HG03066 (cell line): ENCODE data around the gene DGCR2.
"Not testable (repeated sequence)": the region's sequence is repeated elsewhere in the genome, so short reads cannot be mapped to it uniquely, and the experiment has no call there.

Source experiments
- ATAC-seq: cut with Tn5 transposase; IDR thresholded peaks from one replicate; pipeline ENCODE4 v1.9.1; 2021; ENCODE audit warnings: low read depth; ENCODE audit not compliant: unreplicated experiment

The DGCR2 gene

DNA sequence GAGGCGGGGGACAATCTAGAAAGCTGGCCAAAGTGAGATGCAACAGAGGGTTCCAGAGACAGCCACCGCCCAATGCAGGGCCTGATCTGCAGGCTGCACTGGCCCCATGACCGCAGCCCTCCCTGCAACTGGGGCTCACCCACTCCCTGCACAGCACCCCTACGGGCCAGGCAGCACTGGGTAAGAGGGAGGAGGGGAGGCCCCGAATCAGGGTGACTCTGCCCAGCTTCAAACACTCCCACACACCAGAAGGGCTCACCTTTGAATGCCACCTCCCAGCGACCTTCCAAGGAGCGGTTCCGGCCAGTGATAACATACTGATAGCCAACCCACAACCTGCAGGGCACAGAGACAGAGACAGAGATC, 59.3 kb downstream of the DGCR2 start:
- no peak for ATAC-seq

DNA sequence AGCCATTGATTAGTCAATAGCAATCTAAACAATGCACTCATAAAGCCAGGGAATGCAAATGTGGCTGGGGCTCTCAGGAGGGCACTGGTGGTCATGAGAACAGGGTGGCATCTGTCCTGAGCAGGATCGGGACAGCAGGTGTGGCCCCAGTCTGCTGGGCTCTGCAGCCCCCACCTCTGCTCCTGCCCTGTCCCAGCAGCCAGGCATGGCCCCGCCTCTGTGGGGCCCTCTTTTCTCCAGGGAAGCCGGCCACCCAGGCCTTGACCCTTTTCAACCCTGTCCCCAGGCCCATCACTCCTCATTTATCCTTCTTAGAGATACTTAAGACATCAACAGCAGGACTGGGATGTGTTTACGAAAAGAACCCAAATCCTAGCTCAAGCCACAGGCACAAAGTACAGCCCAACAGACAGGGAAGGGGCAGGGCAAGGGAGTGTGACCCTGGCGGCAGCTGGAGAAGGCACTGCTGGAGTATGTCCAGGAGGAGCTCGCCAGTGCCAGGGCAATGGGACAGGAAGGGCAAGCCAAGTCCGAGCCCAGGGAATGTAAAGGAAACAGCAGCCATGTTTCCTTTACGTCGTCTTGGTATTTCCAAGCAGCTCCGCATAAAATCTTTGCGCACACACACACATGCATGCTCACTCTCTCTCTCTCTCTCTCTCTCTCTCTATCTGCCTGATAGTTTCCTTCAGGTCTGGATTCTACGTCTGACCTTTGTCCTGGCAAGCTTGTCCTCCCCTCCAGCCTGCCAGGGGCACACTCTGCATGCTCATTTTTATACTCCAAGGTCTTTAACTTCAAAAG, 59.9 kb downstream of the DGCR2 start:
- no peak for ATAC-seq

DNA sequence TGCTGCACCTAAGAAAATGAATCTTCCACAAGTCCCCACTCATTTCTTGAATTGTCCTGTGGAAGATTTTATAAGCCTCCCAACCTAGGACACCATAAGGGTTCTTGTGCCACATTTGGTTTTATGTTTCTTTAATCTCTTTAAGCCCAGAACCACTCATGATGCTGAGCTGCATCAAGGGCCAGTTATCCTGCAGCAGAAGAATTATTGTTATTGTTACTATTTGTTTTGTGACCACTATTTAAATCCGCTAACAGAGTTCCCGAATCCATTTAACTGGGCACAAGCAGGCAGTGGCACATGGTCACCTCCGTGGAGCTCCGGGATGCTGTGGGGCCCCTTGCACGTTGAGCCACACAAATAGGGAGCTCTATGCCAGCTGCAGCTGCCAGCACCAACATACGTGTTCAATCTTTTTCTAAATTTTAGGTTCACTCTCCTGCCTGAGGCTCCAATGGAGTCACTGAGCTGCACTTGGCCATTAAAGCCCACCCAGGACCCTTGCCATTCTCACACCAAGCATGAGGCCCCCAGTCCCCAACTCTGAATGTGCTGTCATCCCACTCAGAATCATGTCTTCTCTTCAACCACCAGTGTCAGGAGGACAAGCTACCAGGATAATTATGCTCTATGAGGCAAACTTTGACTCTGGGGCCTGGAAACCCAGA, 60.6 kb downstream of the DGCR2 start:
- no peak for ATAC-seq

DNA sequence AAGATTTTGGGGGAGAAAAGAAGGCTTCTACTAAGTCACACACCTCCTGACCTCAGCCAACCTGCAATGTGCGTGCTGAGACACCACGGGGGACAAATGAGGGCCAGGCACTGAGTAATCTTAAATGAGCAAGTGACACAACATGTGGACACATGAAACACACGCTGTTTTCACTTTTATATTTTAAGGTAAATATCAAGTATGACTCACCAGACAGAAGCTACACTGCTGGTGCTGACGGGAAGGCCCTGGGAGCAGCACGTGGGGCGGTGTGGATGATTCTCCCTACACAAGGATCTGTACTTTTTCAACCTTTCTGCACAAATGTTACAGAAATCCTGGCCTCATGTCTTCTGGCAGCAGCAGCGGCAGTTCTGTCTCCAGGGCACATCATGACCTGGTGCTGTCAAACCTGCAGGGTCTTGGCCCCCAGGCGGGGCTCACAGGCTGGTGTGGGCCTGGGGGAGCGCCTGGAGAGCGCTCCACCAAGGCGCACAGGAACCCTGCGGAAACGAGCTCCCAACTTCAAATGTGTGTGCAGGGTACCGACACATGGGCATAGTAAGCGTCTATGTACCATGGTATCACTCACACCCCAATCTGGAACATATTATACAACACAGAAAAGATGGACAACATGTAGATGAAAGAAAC, 61.7 kb downstream of the DGCR2 start:
- ATAC-seq: no peak

DNA sequence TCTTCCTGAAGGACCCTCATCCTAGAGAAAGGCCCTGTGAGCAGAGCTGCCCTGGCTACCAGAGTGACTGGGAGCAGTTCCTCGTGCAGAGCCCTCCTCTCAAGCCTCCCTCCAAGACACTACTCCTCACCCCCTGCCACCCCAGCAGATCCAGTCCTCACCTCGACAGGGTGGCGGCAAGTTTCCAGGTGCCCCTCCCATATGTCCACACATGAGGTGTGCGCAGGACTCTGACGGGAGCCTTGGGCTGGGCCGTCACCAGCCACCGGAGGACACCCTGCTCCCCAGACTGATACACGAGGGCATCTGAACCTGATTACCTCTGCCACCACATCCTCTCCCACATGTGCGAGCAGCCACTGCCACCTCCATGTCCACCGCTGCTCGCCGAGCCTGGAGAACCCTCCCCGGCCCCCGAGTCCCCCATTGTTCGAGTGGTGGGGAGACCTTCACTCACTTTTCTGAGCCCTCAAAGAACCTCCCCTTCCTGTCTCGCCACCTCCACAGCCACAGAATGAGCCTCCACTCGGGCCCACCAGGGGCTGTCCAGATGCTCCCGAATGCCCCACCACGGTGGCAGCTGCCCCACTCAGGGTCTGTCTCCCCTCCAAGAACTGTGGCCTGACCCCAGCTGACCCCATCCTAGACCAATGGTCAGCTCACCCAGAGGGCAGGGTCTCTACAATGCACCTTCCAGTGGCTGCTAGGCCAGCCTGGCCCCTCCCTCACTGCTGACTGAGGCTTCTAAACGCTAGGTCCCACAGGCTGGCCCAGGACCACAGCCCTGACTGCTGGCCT, 62.5 kb downstream of the DGCR2 start:
- ATAC-seq: no peak

DNA sequence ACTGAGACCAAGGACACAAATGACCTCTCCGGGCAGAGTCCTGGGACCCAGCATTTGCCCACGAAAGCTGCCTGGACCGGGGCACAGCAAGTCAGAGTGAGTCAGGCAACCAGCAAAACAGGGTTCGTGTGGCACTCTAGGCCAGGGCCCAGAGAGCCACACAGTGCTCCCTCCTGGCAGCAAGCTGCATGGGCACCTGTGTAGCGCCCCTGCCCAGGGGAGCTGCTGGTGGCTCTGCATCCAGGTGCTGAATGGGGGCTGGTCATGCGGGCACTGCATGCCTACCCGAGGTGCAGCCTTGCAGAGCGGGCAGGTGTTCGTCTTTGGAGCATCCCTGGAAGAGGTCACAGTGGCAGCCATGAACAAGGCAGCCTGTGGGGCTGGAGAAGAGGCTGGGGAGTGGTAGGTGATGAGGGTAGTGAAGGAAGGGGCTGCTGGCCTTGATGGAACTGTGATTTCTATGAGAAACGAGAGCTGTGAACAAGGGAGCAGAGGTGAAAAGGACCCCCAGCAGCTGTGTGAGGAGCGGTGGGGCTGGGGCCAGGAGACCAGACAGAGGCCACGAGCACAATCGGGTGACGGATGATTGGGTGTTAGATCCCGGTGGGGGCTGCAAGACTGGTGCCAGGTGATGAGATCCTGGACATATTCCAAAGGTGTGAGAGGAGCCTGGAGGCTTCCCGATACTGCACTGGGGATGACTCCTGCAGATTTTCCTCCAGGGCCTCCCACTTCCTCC, 63.3 kb downstream of the DGCR2 start:
- no peak for ATAC-seq

DNA sequence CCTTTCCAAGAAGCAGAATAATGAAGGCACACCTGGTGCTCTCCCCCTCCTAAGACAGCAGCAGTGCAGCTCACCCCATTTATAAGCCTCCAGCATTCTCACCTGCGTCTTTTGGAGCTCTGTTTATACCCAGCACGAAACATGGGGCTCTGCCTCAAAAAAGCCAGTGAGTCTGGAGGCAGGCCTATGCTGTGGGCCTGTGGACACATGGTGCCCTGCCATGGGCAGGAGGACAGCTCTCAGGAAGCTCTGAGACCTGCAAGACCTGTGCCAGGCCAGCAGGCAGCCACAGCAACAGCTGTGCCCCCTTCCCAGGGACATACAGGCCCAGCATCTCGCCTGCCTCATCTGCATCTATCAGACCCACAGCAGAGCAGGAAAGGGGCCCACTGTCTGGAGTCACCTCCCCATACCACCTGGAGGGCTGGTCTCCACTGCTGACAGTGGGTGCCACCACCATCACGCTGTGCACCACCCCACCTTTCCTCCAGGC, 64.2 kb downstream of the DGCR2 start:
- no peak for ATAC-seq

DNA sequence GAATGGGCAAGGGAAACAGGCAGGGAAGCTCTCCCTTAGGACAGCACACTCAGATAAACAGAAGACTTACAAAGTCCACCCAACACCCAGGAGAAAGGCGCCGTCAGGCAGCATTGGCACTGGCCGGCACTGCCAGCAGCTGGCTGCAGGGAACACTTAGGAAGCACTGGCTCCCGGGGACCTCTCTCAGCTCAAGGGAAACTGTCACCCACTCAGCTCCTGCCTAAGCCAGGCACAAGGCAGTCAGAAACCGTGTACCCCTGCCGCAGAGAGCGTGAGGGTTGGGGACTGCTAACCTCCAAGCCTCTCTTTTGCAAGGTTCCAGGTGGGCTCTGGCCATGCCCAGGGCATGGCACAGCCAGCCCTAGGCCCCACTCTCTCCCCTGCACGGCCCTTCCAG, 64.7 kb downstream of the DGCR2 start:
- ATAC-seq: no peak

DNA sequence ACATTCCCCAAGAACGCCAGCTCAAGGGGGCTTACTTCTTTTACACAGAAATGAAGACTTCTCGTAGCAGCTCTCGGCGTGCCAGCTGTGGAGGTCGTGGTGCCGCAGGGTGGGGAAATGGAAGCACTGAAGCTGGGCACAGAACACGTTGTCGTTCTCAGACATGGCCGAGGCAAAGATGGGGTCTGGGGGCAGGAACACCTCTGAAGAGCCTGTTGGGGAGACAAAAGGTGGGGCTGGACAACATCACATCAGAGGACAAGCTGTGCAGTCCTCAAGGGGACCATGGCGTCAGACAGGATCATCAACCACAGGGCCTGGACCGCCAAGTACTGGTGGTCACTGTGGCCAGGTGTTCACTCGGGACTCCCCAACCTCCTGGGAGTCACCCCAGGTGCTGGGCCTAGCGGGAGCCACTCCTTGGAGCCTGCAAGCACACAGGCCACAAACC, 65.2 kb downstream of the DGCR2 start:
- ATAC-seq: no peak

DNA sequence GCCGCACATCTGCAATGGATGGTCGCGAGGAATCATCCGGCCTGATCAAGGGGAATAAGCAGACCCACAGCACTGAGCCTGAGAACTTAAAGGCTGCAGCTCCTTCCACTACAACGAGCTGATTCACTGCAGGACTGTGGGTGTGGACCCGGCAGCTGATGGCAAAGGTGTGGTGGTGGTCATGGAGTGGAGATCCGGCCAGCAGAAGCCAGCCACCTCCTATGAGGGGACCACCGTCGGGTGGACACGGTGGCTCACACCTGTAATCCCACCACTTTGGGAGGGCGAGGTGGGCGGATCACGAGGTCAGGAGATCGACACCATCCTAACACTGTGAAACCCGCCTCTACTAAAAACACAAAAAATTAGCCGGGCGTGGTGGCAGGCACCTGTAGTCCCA, 66.4 kb downstream of the DGCR2 start:
- no peak for ATAC-seq

DNA sequence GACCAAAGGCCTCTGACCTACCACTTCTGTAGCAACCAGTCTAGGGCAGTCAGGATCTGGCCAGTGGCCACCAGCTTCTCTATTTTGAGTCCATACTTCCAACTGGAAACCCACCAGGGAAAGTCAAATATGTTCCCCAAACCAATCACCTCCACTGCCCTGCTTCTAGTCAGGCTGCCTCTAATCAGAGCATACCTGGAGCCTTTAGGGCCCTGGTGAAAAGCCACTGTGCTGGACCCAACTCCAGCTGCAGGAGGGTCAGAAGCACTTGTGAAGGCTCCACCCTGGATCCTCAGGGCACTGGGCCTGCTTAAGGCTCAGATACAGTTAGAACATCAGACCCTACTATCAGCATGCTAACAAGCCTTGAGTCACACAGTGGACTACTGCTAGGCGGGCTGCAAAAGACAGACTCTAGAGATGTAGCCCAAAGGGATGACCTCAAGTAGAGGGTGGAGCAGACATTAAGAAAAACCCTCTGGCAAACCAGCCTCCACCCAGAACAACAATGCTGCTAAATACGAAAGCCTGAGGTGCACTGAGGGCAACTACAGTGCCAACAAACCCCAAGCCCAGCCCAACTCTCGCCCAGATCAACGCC, 69.2 kb downstream of the DGCR2 start:
- no peak for ATAC-seq

DNA sequence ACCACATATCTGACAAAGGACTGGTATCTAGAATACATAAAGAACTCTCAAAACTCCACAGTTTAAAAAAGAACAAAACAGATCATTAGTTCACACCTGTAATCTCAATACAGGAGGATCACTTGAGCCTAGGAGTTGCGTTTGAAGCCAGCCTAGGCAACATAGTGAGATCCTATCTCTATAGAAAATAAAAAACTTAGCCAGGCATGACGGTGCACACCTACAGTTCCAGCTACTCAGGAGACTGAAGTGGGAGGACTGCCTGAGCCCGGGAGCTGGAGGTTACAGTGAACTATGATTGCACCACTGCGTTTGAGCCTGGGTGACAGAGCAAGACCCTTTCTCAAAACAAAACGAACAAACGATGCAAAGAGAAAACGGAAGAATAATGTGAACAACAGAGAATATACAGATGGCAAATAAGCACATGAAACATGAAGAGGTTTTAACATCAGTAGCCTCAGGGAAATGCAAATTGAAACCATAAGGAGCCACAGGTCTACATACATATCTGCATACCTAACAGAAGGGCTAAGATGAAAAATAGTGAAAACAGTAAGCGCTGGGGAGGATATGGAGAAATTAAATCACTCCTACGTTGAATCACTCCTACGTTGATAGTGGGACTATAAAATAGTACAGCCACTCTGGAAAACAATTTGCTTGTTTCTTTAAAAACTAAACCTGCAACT, 70.7 kb downstream of the DGCR2 start:
- ATAC-seq: no peak

DNA sequence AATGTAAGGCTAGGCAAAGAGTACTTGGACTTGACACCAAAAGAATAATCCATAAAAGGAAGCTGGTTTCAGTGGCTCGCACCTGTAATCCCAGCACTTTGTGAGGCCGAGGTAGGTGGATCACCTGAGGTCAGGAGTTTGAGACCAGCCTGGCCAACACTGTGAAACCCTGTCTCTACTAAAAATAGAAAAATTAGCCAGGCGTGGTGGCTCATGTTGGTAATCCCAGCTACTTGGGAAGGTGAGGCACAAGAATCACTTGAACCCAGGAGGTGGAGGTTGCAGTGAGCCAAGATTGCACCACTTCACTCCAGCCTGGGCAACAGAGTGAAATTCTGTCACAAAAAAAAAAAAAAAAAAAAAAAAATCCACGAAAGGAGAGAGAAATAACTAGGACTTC, 71.4 kb downstream of the DGCR2 start:
- not testable (repeated sequence) for ATAC-seq

DNA sequence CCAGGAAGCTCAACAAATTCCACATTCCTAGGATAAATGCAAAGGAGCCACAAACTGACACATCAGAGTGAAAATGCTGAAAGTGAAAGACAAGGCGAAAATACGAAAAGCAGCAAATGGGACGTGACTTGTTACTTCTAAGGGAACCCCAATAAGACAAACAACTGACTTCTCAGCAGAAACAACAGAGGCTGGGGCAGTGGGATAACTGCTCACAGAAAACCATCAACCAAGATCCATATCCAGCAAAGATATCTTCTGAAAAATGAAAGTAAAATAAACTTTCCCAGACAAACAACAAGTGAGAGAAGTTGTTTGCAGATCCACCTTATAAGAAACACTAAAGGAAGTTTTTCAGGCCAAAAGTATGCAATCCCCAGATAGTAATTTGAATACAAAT, 72.1 kb downstream of the DGCR2 start:
- no peak for ATAC-seq

DNA sequence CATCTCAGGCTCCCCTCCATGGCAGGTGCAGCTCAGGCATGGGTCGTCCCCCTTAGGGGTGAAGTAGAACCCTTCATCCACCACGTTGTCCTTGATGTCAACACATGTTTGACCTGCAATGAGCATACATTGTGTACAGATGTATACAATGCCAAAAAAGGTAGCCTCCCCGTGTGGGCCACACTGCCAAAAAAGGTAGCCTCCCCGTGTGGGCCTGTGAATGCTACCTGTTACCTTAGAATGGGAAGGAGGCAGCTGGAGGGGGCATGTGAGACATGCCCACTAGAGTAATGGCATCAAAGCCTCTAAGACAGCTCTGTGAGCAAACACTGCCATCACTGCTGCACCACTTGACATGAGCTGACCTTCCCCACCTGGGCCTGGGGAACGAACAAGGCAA, 73.7 kb downstream of the DGCR2 start:
- ATAC-seq: no peak

DNA sequence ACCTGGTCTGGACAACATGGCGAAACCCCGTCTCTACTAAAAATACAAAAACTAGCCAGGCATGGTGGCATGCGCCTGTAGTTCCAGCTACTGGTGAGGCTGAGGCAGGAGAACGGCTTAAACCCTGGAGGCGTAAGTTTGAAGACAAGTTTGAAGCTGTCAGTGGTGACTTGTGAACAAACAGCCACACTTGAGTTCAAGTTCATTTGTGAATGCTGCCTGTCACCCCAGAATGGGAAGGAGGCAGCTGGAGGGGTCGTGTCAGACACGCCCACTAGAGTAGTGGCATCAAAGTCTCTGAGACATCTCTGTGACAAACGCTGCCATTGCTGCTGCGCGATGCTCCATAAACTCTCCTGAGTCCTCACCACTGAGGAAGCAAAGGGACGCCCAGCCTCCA, 74.2 kb downstream of the DGCR2 start:
- ATAC-seq: no peak

DNA sequence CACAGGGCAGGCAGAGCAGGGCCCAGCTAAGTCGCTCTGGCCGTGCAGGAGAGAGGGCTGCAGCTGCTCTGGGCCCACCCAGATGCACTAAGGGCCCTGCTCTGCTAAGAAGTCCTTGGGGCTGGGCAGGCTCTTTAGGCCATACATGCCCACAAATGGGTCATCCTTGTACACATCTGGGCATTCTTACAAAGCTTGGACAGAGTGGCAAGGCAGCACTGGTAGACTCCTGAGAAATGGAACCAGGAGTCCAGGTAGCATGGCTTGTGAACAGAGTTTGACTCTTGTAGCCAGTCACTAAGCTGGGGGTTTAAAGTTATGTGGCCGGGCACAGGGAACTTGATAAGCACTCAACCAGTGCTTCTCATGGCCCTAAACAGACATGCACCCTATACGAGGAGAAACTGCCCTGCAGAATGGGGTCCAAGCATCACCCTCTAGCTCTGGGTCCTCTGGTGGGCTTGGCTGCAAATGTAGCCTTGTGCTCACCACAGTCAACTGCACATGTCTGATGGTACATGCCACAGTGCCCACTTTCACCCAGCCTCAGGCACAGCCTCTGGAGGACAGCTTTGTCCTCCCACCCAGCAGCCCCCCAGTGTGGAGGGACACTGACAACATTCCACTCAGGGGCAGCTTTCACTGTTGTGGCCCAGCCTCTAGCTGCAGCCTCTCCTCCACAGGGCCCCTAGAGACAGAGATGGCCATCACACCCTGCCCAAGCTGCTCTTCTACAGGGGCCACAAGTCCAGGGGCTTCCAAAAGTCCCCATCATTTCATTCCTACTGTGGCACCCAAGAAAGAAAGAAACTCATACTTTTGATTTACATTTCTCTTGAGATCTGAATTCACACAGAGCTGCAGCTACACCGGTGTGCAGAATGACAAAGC, 75.2 kb downstream of the DGCR2 start:
- ATAC-seq: no peak

DNA sequence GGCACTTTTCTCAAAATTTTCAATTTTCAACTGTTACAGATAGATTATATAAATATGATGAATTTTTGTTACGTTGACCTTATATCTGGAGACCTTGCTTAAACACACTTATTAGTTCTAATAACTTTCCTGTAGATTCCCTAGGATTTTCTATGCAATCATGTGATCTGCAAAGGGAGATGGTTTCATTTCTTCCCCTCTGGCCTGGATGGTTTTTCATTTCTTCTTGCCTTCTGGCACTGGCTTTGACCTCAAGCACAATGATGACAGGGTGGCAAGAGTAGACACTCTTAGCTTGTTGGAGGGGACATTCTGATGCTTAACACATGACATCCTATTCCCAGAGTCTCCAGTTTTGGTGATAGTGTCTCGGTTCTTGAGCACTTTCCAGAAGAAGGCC, 75.9 kb downstream of the DGCR2 start:
- ATAC-seq: no peak
